ENCODE data around the gene SLC36A4. TPM values are rescaled to one million over a fixed set of nuclear protein-coding genes. Genes with fewer than 3 reads are reported as not detected.
A peak's percentile ranks its signal among the peaks of the same experiment; 100 is the strongest.
"Not testable (repeated sequence)": the region's sequence is repeated elsewhere in the genome, so short reads cannot be mapped to it uniquely, and the experiment has no call there.

Gene SLC36A4
- total RNA-seq, 3 donors from 2014 or later = 10.9 to 13.4 (median 11.2) TPM

- no peaks in the 10 kb centered on the region for H3K4me1 Mint-ChIP-seq (ENCODE audit: low read depth)
- peaks cover 10% of the 10 kb centered on the region for H3K27me3 Mint-ChIP-seq (ENCODE audit: low read depth)
- peaks cover 12% of the 10 kb centered on the region for H3K9me3 Mint-ChIP-seq
- ATAC-seq (no peak), DNase-seq (no peak)
- H3K36me3 Mint-ChIP-seq (ENCODE audit: insufficient read depth) = peaks cover 1% of the 10 kb centered on the region
- H3K4me3 Mint-ChIP-seq = no peak overlapping the region
These were observed 14.3 kb upstream of the SLC36A4 start for GRCh38 chr11:93212094-93212493.

- Mint-ChIP-seq H3K4me1 (ENCODE audit: low read depth) (no peaks in the 10 kb centered on the region), H3K27me3 (ENCODE audit: low read depth) (peaks cover 22% of the 10 kb centered on the region), H3K36me3 (ENCODE audit: insufficient read depth) (peaks cover 1% of the 10 kb centered on the region), H3K4me3 (no peak overlapping the region), H3K9me3 (peaks cover 12% of the 10 kb centered on the region)
- DNase-seq (no peak), ATAC-seq (no peak)
These were observed 11.7 kb upstream of the SLC36A4 start for GRCh38 chr11:93209466-93209865.

- peaks cover 12% of the 10 kb centered on the region for H3K9me3 Mint-ChIP-seq
- ATAC-seq = no peak
These were observed 11.0 kb upstream of the SLC36A4 start for GRCh38 chr11:93208663-93209270.

GRCh38 chr11:93199616-93200015, 1.8 kb upstream of the SLC36A4 start:
- no peak overlapping the region for H3K4me3 Mint-ChIP-seq
- H3K9me3 Mint-ChIP-seq = no peaks in the 10 kb centered on the region
- ATAC-seq (no peak), DNase-seq (no peak)
- peaks cover 6% of the 10 kb centered on the region for H3K27me3 Mint-ChIP-seq (ENCODE audit: low read depth)
- H3K36me3 Mint-ChIP-seq (ENCODE audit: insufficient read depth) = peaks cover 1% of the 10 kb centered on the region
- H3K4me1 Mint-ChIP-seq (ENCODE audit: low read depth) = peaks cover 18% of the 10 kb centered on the region

More at GRCh38 chr11:93208663-93209270, 11.0 kb upstream of the SLC36A4 start:
- H3K4me1 Mint-ChIP-seq (ENCODE audit: low read depth) = no peaks in the 10 kb centered on the region
- H3K27me3 Mint-ChIP-seq (ENCODE audit: low read depth) = peaks cover 22% of the 10 kb centered on the region
- no peak for DNase-seq
- peaks cover 1% of the 10 kb centered on the region for H3K36me3 Mint-ChIP-seq (ENCODE audit: insufficient read depth)
- H3K4me3 Mint-ChIP-seq = no peak overlapping the region

- H3K27me3 Mint-ChIP-seq (ENCODE audit: low read depth) = peaks cover 6% of the 10 kb centered on the region
- ATAC-seq = no peak
- H3K9me3 Mint-ChIP-seq = no peaks in the 10 kb centered on the region
- DNase-seq = no peak
- peak overlapping the region; percentile 89 for H3K4me3 Mint-ChIP-seq
- H3K36me3 Mint-ChIP-seq (ENCODE audit: insufficient read depth) = peaks cover 2% of the 10 kb centered on the region
- peaks cover 21% of the 10 kb centered on the region for H3K4me1 Mint-ChIP-seq (ENCODE audit: low read depth)
These were observed 539 bp upstream of the SLC36A4 start for GRCh38 chr11:93198215-93198845.

GRCh38 chr11:93196816-93197379, 893 bp downstream of the SLC36A4 start:
- peaks cover 2% of the 10 kb centered on the region for H3K27me3 Mint-ChIP-seq (ENCODE audit: low read depth)
- peaks cover 21% of the 10 kb centered on the region for H3K4me1 Mint-ChIP-seq (ENCODE audit: low read depth)
- H3K36me3 Mint-ChIP-seq (ENCODE audit: insufficient read depth) = peaks cover 5% of the 10 kb centered on the region
- H3K4me3 Mint-ChIP-seq = peak overlapping the region; percentile 89
- H3K9me3 Mint-ChIP-seq = no peaks in the 10 kb centered on the region
- ATAC-seq (no peak), DNase-seq (no peak)

GRCh38 chr11:93194673-93195291, 3.0 kb downstream of the SLC36A4 start:
- Mint-ChIP-seq H3K4me3 (no peak overlapping the region), H3K27me3 (ENCODE audit: low read depth) (no peaks in the 10 kb centered on the region), H3K4me1 (ENCODE audit: low read depth) (peaks cover 21% of the 10 kb centered on the region), H3K36me3 (ENCODE audit: insufficient read depth) (peaks cover 5% of the 10 kb centered on the region), H3K9me3 (no peaks in the 10 kb centered on the region)
- DNase-seq (no peak), ATAC-seq (no peak)

- H3K4me1 Mint-ChIP-seq (ENCODE audit: low read depth) = peaks cover 21% of the 10 kb centered on the region
- DNase-seq = no peak
- no peaks in the 10 kb centered on the region for H3K27me3 Mint-ChIP-seq (ENCODE audit: low read depth)
- H3K9me3 Mint-ChIP-seq = no peaks in the 10 kb centered on the region
- ATAC-seq = no peak
- peaks cover 5% of the 10 kb centered on the region for H3K36me3 Mint-ChIP-seq (ENCODE audit: insufficient read depth)
- no peak overlapping the region for H3K4me3 Mint-ChIP-seq
These were observed 4.1 kb downstream of the SLC36A4 start for GRCh38 chr11:93193731-93194130.

GRCh38 chr11:93192163-93192562, 5.6 kb downstream of the SLC36A4 start:
- H3K4me1 Mint-ChIP-seq (ENCODE audit: low read depth) = peaks cover 15% of the 10 kb centered on the region
- peaks cover 13% of the 10 kb centered on the region for H3K9me3 Mint-ChIP-seq
- DNase-seq (no peak), ATAC-seq (no peak)
- peaks cover 10% of the 10 kb centered on the region for H3K36me3 Mint-ChIP-seq (ENCODE audit: insufficient read depth)
- no peak overlapping the region for H3K4me3 Mint-ChIP-seq
- H3K27me3 Mint-ChIP-seq (ENCODE audit: low read depth) = no peaks in the 10 kb centered on the region

GRCh38 chr11:93189462-93189861, 8.3 kb downstream of the SLC36A4 start:
- no peak for DNase-seq
- peaks cover 3% of the 10 kb centered on the region for H3K4me1 Mint-ChIP-seq (ENCODE audit: low read depth)
- H3K9me3 Mint-ChIP-seq = peaks cover 15% of the 10 kb centered on the region
- no peaks in the 10 kb centered on the region for H3K27me3 Mint-ChIP-seq (ENCODE audit: low read depth)
- no peak for ATAC-seq
- H3K4me3 Mint-ChIP-seq = no peak overlapping the region
- H3K36me3 Mint-ChIP-seq (ENCODE audit: insufficient read depth) = peaks cover 19% of the 10 kb centered on the region

GRCh38 chr11:93188726-93189125, 9.1 kb downstream of the SLC36A4 start:
- H3K27me3 Mint-ChIP-seq (ENCODE audit: low read depth) = no peaks in the 10 kb centered on the region

GRCh38 chr11:93187290-93187689, 10.5 kb downstream of the SLC36A4 start:
- DNase-seq = no peak

More at GRCh38 chr11:93188726-93189125, 9.1 kb downstream of the SLC36A4 start:
- DNase-seq (no peak), ATAC-seq (no peak)
- no peak overlapping the region for H3K4me3 Mint-ChIP-seq
- peaks cover under 1% of the 10 kb centered on the region for H3K4me1 Mint-ChIP-seq (ENCODE audit: low read depth)
- peaks cover 19% of the 10 kb centered on the region for H3K36me3 Mint-ChIP-seq (ENCODE audit: insufficient read depth)
- H3K9me3 Mint-ChIP-seq = peaks cover 15% of the 10 kb centered on the region

GRCh38 chr11:93177891-93178290, 19.9 kb downstream of the SLC36A4 start:
- not testable (repeated sequence) for ATAC-seq; H3K9me3 Mint-ChIP-seq; H3K4me3 Mint-ChIP-seq; DNase-seq; H3K4me1 Mint-ChIP-seq (ENCODE audit: low read depth); H3K27me3 Mint-ChIP-seq (ENCODE audit: low read depth)
- peaks cover 40% of the 10 kb centered on the region for H3K36me3 Mint-ChIP-seq (ENCODE audit: insufficient read depth)

More at GRCh38 chr11:93187290-93187689, 10.5 kb downstream of the SLC36A4 start:
- Mint-ChIP-seq H3K4me3 (no peak overlapping the region), H3K4me1 (ENCODE audit: low read depth) (no peaks in the 10 kb centered on the region), H3K27me3 (ENCODE audit: low read depth) (no peaks in the 10 kb centered on the region), H3K9me3 (peaks cover 15% of the 10 kb centered on the region), H3K36me3 (ENCODE audit: insufficient read depth) (peaks cover 21% of the 10 kb centered on the region)
- no peak for ATAC-seq

- Mint-ChIP-seq H3K36me3 (ENCODE audit: insufficient read depth) (peaks cover 4% of the 10 kb centered on the region), H3K27me3 (ENCODE audit: low read depth) (no peaks in the 10 kb centered on the region), H3K4me1 (ENCODE audit: low read depth) (peaks cover 7% of the 10 kb centered on the region), H3K9me3 (no peaks in the 10 kb centered on the region), H3K4me3 (no peak overlapping the region)
- no peak for DNase-seq
- no peak for ATAC-seq
These were observed 27.7 kb downstream of the SLC36A4 start for GRCh38 chr11:93169950-93170561.

All from activated T-cell treated with anti-CD3 and anti-CD28 coated beads, Interleukin-2, amount 50 U/mL, for 4 hours (primary cell).